Liver (tissue), 9 donors: ENCODE measurements around the gene SLC51B. TPM values are rescaled to one million over a fixed set of nuclear protein-coding genes. Genes with fewer than 3 reads are reported as not detected.

Experiments used
- DNase-seq: peaks from one replicate; pipeline ENCODE4 v3.0.0-alpha.2; 2017; ENCODE audit warnings: low spot score
- H3K27ac ChIP-seq, 2 donors: one replicate each; pipeline ENCODE4 v1.7.0; 2013; ENCODE audit warnings: inconsistent platforms in 2 of 2, low read length in 2 of 2, control low read depth in 1 of 2, low read depth in 1 of 2, mild to moderate bottlenecking in 1 of 2
- H3K27me3 ChIP-seq, 4 donors: one replicate each; pipeline versions ENCODE4 v1.6.1 to v1.7.0; 2013; ENCODE audit warnings: low read length in 3 of 4, inconsistent platforms in 1 of 4, mild to moderate bottlenecking in 1 of 4, moderate library complexity in 1 of 4; ENCODE audit not compliant: control insufficient read depth in 4 of 4, insufficient read depth in 4 of 4
- H3K36me3 ChIP-seq, 4 donors: one replicate each; pipeline versions ENCODE4 v1.6.1 to v1.7.0; 2013; ENCODE audit warnings: low read length in 3 of 4, mild to moderate bottlenecking in 3 of 4, low read depth in 1 of 4, moderate library complexity in 1 of 4; ENCODE audit not compliant: control insufficient read depth in 4 of 4, insufficient read depth in 3 of 4
- H3K4me1 ChIP-seq, 4 donors: one replicate each; pipeline versions ENCODE4 v1.6.1 to v1.7.0; 2013; ENCODE audit warnings: low read length in 3 of 4, mild to moderate bottlenecking in 3 of 4, moderate library complexity in 1 of 4; ENCODE audit not compliant: control insufficient read depth in 4 of 4, insufficient read depth in 4 of 4
- H3K4me3 ChIP-seq, 3 donors: one replicate each; pipeline versions ENCODE4 v1.6.1 to v1.7.0; 2013; ENCODE audit warnings: low read length in 3 of 3, control low read depth in 1 of 3, low read depth in 1 of 3, mild to moderate bottlenecking in 1 of 3
- H3K9ac ChIP-seq, 2 donors: one replicate each; pipeline ENCODE4 v1.7.0; 2013; ENCODE audit warnings: low read length in 2 of 2, mild to moderate bottlenecking in 2 of 2, moderate library complexity in 2 of 2, control low read depth in 1 of 2, low read depth in 1 of 2
- H3K9me3 ChIP-seq, 4 donors: one replicate each; pipeline versions ENCODE4 v1.6.1 to v1.7.0; 2013; ENCODE audit warnings: low read length in 3 of 4; ENCODE audit not compliant: control insufficient read depth in 4 of 4
- ATF3 ChIP-seq: IDR thresholded peaks from 2 replicates; pipeline ENCODE4 v1.6.1; 2016; ENCODE audit warnings: antibody characterized with exemption
- EGR1 ChIP-seq, 2 donors: IDR thresholded peaks; 2 replicates each; pipeline ENCODE4 v1.6.1; 2016 to 2018; ENCODE audit warnings: antibody characterized with exemption in 2 of 2, low read depth in 2 of 2
- FOXA1 ChIP-seq: IDR thresholded peaks from 2 replicates; pipeline ENCODE4 v1.6.1; 2016; ENCODE audit warnings: antibody characterized with exemption
- FOXA2 ChIP-seq: IDR thresholded peaks from 2 replicates; pipeline ENCODE4 v1.6.1; 2016; ENCODE audit warnings: antibody characterized with exemption
- HNF4A ChIP-seq, 2 donors: conservative IDR thresholded peaks; 2 replicates each; pipeline ENCODE4 v1.6.1; 2016; ENCODE audit warnings: antibody characterized with exemption in 2 of 2, mild to moderate bottlenecking in 2 of 2
- HNF4G ChIP-seq: IDR thresholded peaks from 2 replicates; pipeline ENCODE4 v1.6.1; 2016; ENCODE audit warnings: antibody characterized with exemption
- MAX ChIP-seq: IDR thresholded peaks from 2 replicates; pipeline ENCODE4 v1.6.1; 2016; ENCODE audit warnings: antibody characterized with exemption
- NR2F2 ChIP-seq: IDR thresholded peaks from 2 replicates; pipeline ENCODE4 v1.6.1; 2016; ENCODE audit warnings: antibody characterized with exemption
- RAD21 ChIP-seq, 2 donors: IDR thresholded peaks; 2 replicates each; pipeline ENCODE4 v1.6.1; 2016; ENCODE audit warnings: antibody characterized with exemption in 2 of 2, mild to moderate bottlenecking in 2 of 2
- SP1 ChIP-seq: IDR thresholded peaks from 2 replicates; pipeline ENCODE4 v1.6.1; 2018; ENCODE audit warnings: antibody characterized with exemption, mild to moderate bottlenecking
- TAF1 ChIP-seq: conservative IDR thresholded peaks from 2 replicates; pipeline ENCODE4 v1.6.1; 2016; ENCODE audit warnings: antibody characterized with exemption, mild to moderate bottlenecking
- WGBS: extraction: QIAGEN DNeasy Blood & Tissue Kit; methylation state at CpG from one replicate; pipeline ENCODE4 v1.1.7; 2013; 5-methylcytosine and 5-hydroxymethylcytosine counted together
- polyA plus RNA-seq, 2 donors: library from polyadenylated mRNA; stranded (reverse) in 1 of 2; unstranded in 1 of 2; fragments of 200-250 nt in 1 of 2; fragments of >200 nt in 1 of 2; fragmentation: Nextera tagmentation in 1 of 2; extraction: Ambion mirVana in 1 of 2; gene quantifications; one replicate each; pipeline versions ENCODE4 v1.2.1 to v1.2.3, GENCODE V29; 2013 to 2015
- total RNA-seq, 2 donors: library from RNA; depleted of rRNA; stranded (reverse); fragments of >200 nt; gene quantifications; one replicate each; pipeline ENCODE4 v1.2.3, GENCODE V29; 2014
- donor health status: healthy.
- donor health status: healthy.
- donor health status: healthy.
- donor health status: healthy.
- donor health status: healthy.

The SLC51B gene
- total and polyA plus RNA-seq, 4 donors: 0.25 to 2.1 (median 1.1) TPM

- H3K4me3 ChIP-seq: no peak overlapping the region
- DNase-seq: no peak
- H3K9ac ChIP-seq: no peak overlapping the region
- H3K27ac ChIP-seq: no peak overlapping the region
- no peaks in the 10 kb centered on the region for H3K27me3 ChIP-seq
- H3K9me3 ChIP-seq: no peaks in the 10 kb centered on the region
- TF ChIP-seq RAD21 (IDR thresholded peaks at IDR 0.05) (no peak), NR2F2 (no peak), FOXA1 (no peak), ATF3 (no peak), FOXA2 (no peak), SP1 (no peak), EGR1 (IDR thresholded peaks at IDR 0.05; ENCODE audit: low read depth in 2 of 2) (no peak), TAF1 (no peak), HNF4G (no peak), HNF4A (conservative IDR thresholded peaks at IDR 0.05) (no peak), MAX (no peak)
- 95% methylated on average over 3 of the region's 3 CpGs for WGBS
- no peaks in the 10 kb centered on the region for H3K4me1 ChIP-seq
- H3K36me3 ChIP-seq: peaks cover 4 to 33% (median 21%) of the 10 kb centered on the region in 4 donors
Measured at GRCh38 chr15:65102912-65103311, 57.7 kb downstream of the SLC51B start.

Other genes starting within 250 kb of the SLC51B start
- gene PIF1, start 219.7 kb upstream of the SLC51B start, total RNA-seq: 1 to 10 TPM in 1 of 2 donors, under 1 TPM in 1; 0.42 to 7.3 TPM
- gene PIF1, start 219.7 kb upstream of the SLC51B start, polyA plus RNA-seq: under 1 TPM; 0.61 to 0.67 TPM
- gene PLEKHO2, start 203.5 kb upstream of the SLC51B start, total RNA-seq: 10 to 100 TPM; 10.2 to 11.3 TPM
- 1 to 10 TPM; 2.0 to 6.9 TPM for gene PLEKHO2, start 203.5 kb upstream of the SLC51B start, polyA plus RNA-seq
- gene ANKDD1A, start 133.5 kb upstream of the SLC51B start, total RNA-seq: 1 to 10 TPM in 1 of 2 donors, under 1 TPM in 1; 0.65 to 1.0 TPM
- under 1 TPM; 0.32 to 0.53 TPM for gene ANKDD1A, start 133.5 kb upstream of the SLC51B start, polyA plus RNA-seq
- gene SPG21, start 55.5 kb upstream of the SLC51B start, total RNA-seq: 10 to 100 TPM; 27.4 to 43.2 TPM
- 10 to 100 TPM; 39.2 to 50.7 TPM for gene SPG21, start 55.5 kb upstream of the SLC51B start, polyA plus RNA-seq
- gene MTFMT, start 15.7 kb upstream of the SLC51B start, total RNA-seq: 10 to 100 TPM in 1 of 2 donors, 1 to 10 TPM in 1; 6.8 to 14.7 TPM
- 1 to 10 TPM; 8.1 to 8.7 TPM for gene MTFMT, start 15.7 kb upstream of the SLC51B start, polyA plus RNA-seq
- under 1 TPM; 0.70 to 0.92 TPM for gene RASL12, start 22.6 kb downstream of the SLC51B start, total RNA-seq
- gene RASL12, start 22.6 kb downstream of the SLC51B start, polyA plus RNA-seq: under 1 TPM; 0.50 to 0.57 TPM
- not detected for gene KBTBD13, start 31.4 kb downstream of the SLC51B start, total RNA-seq
- not detected for gene KBTBD13, start 31.4 kb downstream of the SLC51B start, polyA plus RNA-seq
- gene UBAP1L, start 69.8 kb downstream of the SLC51B start, total RNA-seq: 1 to 10 TPM in 1 of 2 donors, under 1 TPM in 1; 0.79 to 6.9 TPM
- gene UBAP1L, start 69.8 kb downstream of the SLC51B start, polyA plus RNA-seq: 1 to 10 TPM in 1 of 2 donors, under 1 TPM in 1; 0.57 to 1.0 TPM
- gene PDCD7, start 88.4 kb downstream of the SLC51B start, total RNA-seq: 1 to 10 TPM; 8.5 to 9.5 TPM
- 1 to 10 TPM; 3.0 to 4.9 TPM for gene PDCD7, start 88.4 kb downstream of the SLC51B start, polyA plus RNA-seq
- 10 to 100 TPM; 39.0 to 79.4 TPM for gene CLPX, start 140.0 kb downstream of the SLC51B start, total RNA-seq
- 10 to 100 TPM; 24.8 to 43.1 TPM for gene CLPX, start 140.0 kb downstream of the SLC51B start, polyA plus RNA-seq
- 1 to 10 TPM in 1 of 2 donors, under 1 TPM in 1; 0.28 to 2.6 TPM for gene CILP, start 166.1 kb downstream of the SLC51B start, total RNA-seq
- under 1 TPM; 0.36 to 0.52 TPM for gene CILP, start 166.1 kb downstream of the SLC51B start, polyA plus RNA-seq
- 1 to 10 TPM; 4.0 to 5.5 TPM for gene PARP16, start 241.5 kb downstream of the SLC51B start, total RNA-seq
- 1 to 10 TPM; 5.9 to 6.9 TPM for gene PARP16, start 241.5 kb downstream of the SLC51B start, polyA plus RNA-seq